ENCODE data around the gene PPID.
"Not testable (repeated sequence)": the region's sequence is repeated elsewhere in the genome, so short reads cannot be mapped to it uniquely, and the experiment has no call there.

Gene PPID

GRCh38 chr4:158666892-158667291 is 56.3 kb downstream of the PPID start:
- no peak for FAIRE-seq

- FAIRE-seq, result no peak
These were observed 58.4 kb downstream of the PPID start for GRCh38 chr4:158664806-158665205.

GRCh38 chr4:158663707-158664625 is 59.2 kb downstream of the PPID start:
- not testable (repeated sequence) for FAIRE-seq

- not testable (repeated sequence) for FAIRE-seq
These were observed 59.9 kb downstream of the PPID start for GRCh38 chr4:158663255-158663654.

All from G401.6 (cell line).